ENCODE data around the gene NEGR1.

Gene NEGR1

DNA sequence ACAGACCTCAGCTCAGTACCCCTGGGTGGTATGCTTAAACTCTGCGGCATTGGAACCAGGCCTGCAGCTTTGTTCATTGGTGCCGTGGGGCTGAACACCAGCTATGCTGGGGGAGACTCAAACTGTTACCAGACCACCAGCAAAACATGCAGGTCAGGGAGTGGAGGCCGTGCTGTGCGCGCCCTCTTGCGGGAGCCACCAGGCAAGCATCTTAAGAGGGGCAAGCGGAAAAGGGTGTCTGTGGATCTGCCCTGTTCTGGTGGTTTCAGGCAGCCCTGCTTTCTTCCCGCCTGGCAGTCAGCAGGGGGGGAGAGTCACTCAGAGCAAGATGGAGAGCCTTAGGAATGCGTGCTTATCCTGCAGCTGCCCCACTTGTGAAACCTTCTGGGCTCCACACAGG is 924.6 kb downstream of the NEGR1 start:
- no peak for DNase-seq (ENCODE audit: low read depth)

DNA sequence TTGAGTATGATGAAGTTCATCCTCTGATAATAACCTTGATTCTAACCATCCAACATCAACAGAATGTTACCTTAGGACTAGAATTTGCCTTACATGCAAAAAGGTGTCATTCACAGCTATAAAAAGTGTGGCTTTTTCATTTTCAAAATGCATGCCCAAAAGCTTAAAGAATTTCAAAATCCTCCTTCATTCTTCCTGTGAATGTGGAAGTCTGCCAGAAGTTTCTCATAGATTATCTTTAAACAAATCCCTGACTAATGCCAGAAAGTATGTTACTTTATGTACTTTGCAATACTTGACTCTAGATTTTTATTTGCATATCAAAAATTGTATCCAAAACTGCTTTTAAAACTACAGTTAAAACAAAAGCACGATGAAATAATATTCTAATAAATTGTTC is 930.9 kb downstream of the NEGR1 start:
- peak; percentile 59 for DNase-seq (ENCODE audit: low read depth)

DNA sequence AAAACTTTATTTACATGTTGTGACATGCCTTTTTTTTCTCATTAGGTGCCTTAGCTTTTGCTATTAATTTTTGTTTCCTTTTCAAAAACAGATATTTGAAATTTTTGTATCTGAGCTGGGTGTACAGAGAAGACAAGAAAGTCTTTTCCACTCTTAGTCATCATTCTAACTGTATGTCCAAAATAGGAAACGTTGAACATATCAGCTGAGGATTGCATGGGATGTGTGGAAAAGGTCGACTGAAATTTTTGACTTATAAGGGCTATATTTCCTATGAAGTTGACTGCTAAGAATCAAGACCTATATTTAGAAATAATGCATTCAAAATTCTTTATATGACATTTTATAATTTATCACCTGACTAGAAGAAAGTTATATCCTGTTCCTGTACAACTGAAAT is 931.5 kb downstream of the NEGR1 start:
- DNase-seq (ENCODE audit: low read depth) = no peak

DNA sequence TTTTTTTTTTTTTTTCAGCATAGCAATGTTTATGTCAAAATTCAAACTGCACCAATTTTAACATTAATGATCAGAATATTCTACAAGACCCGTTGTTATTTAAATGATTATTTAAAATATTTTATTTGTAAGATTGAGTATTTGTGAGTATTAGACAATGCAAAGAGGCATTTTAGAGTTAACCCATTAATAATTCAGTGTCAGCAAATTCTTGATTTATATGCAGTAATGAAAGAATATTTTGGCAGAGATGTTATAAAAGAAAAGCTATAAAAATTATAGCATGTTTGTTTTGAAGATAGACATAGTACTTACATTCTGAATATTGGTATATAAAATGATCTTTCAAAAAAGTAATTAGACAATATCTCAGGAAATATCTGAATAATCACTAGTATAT is 932.0 kb downstream of the NEGR1 start:
- no peak for DNase-seq (ENCODE audit: low read depth)
